CD4-positive, alpha-beta T cell treated with Interleukin-12 subunit alpha and Interleukin-12 subunit beta, for 1 hour (primary cell): ENCODE measurements around the gene C1orf122.

ENCODE experiments used
- DNase-seq: peaks from one replicate; pipeline ENCODE4 v3.0.0-alpha.2; 2020

C1orf122 gene

GRCh38 chr1:37846647-37847339 is 39.2 kb downstream of the C1orf122 start:
- no peak for DNase-seq

GRCh38 chr1:37849480-37849879 is 41.9 kb downstream of the C1orf122 start:
- no peak for DNase-seq

- no peak for DNase-seq
Observed at GRCh38 chr1:37850352-37850955, 42.9 kb downstream of the C1orf122 start.

- DNase-seq = no peak
Observed at GRCh38 chr1:37851262-37851661, 43.7 kb downstream of the C1orf122 start.

GRCh38 chr1:37851782-37852210 is 44.2 kb downstream of the C1orf122 start:
- DNase-seq = peak; percentile 5

GRCh38 chr1:37853157-37853556 is 45.6 kb downstream of the C1orf122 start:
- DNase-seq = no peak

GRCh38 chr1:37854406-37854805 is 46.8 kb downstream of the C1orf122 start:
- DNase-seq = no peak
